H1 (cell line): Measurements from ENCODE around the gene CYB5R2. TPM values are rescaled to one million over a fixed set of nuclear protein-coding genes. Genes with fewer than 3 reads are reported as not detected.

ENCODE experiments used
- CTCF ChIA-PET: fragments of 300-600 bp; sonication (Branson Sonifier 250); formaldehyde crosslinking; loops from one replicate; lab custom pipeline; 2021; ENCODE audit not compliant: partially characterized antibody; lab: Charles Lee
- POLR2A ChIA-PET: fragments of 300-600 bp; sonication (Branson Sonifier 250); formaldehyde crosslinking; loops from one replicate; lab custom pipeline; 2021; ENCODE audit warnings: inconsistent platforms; ENCODE audit not compliant: partially characterized antibody; lab: Charles Lee
- DNase-seq, 2 experiments: peaks; one replicate each; pipeline versions ENCODE4 v3.0.0 to v3.0.0-alpha.2; 2010 to 2022; ENCODE audit warnings: low spot score in 2 of 2, low read depth in 1 of 2, mixed read lengths in 1 of 2
- FAIRE-seq: peaks from 2 replicates; lab custom pipeline; 2011; peaks lifted over from hg19 to GRCh38; lab: Jason Lieb, UNC
- H2AFZ ChIP-seq: 2 replicates; pipeline ENCODE4 v1.8.1; 2012; ENCODE audit warnings: low read length, inconsistent platforms
- H2AK5ac ChIP-seq: 2 replicates; pipeline ENCODE4 v1.6.1; 2013; ENCODE audit warnings: low read depth, low read length
- H2BK120ac ChIP-seq: replicated peaks from 2 replicates; pipeline ENCODE3; 2013; ENCODE audit warnings: low read depth, low read length, inconsistent platforms
- H2BK12ac ChIP-seq: 2 replicates; pipeline ENCODE4 v1.6.1; 2013; ENCODE audit warnings: low read depth, low read length
- H2BK15ac ChIP-seq: 2 replicates; pipeline ENCODE4 v1.6.1; 2013; ENCODE audit warnings: low read length
- H2BK20ac ChIP-seq: 2 replicates; pipeline ENCODE4 v1.6.1; 2013; ENCODE audit warnings: low read length
- H2BK5ac ChIP-seq: 2 replicates; pipeline ENCODE4 v1.6.1; 2013; ENCODE audit warnings: low read depth, low read length
- H3K14ac ChIP-seq: 2 replicates; pipeline ENCODE4 v1.6.1; 2013; ENCODE audit warnings: inconsistent platforms; ENCODE audit not compliant: insufficient read length
- H3K18ac ChIP-seq: 2 replicates; pipeline ENCODE4 v1.6.1; 2013; ENCODE audit warnings: low read length; ENCODE audit errors: extremely low read depth
- H3K23ac ChIP-seq: 2 replicates; pipeline ENCODE4 v1.6.1; 2013; ENCODE audit warnings: inconsistent platforms; ENCODE audit not compliant: insufficient read length
- H3K23me2 ChIP-seq: 2 replicates; pipeline ENCODE4 v1.6.1; 2013; ENCODE audit warnings: low read depth, low read length
- H3K27ac ChIP-seq: 2 replicates; pipeline ENCODE4 v1.6.1; 2011; ENCODE audit warnings: low read depth, low read length, inconsistent platforms
- H3K27me3 ChIP-seq, 4 experiments: replicated peaks in 1 of 4; 1 replicate in 1 of 4; 2 replicates in 3 of 4; pipeline versions ENCODE4 v1.6.1 to v1.8.1; 2011 to 2013; ENCODE audit warnings: low read length in 3 of 4, mild to moderate bottlenecking in 3 of 4, inconsistent platforms in 2 of 4, mixed read lengths in 2 of 4, moderate library complexity in 1 of 4; ENCODE audit not compliant: control insufficient read depth in 3 of 4, insufficient read depth in 3 of 4; ENCODE audit errors: extremely low read depth in 1 of 4
- H3K36me3 ChIP-seq, 4 experiments: 2 replicates each; pipeline versions ENCODE4 v1.6.1 to v1.8.1; 2011 to 2013; ENCODE audit warnings: mild to moderate bottlenecking in 4 of 4, low read length in 3 of 4, moderate library complexity in 2 of 4, control low read depth in 1 of 4, inconsistent platforms in 1 of 4; ENCODE audit not compliant: insufficient read depth in 4 of 4, control insufficient read depth in 2 of 4
- H3K4ac ChIP-seq: replicated peaks from 2 replicates; pipeline ENCODE3; 2013; ENCODE audit warnings: low read length, low read depth, mixed read lengths, inconsistent platforms; ENCODE audit not compliant: insufficient read length
- H3K4me1 ChIP-seq, 4 experiments: replicated peaks in 1 of 4; 1 replicate in 1 of 4; 2 replicates in 3 of 4; pipeline versions ENCODE4 v1.6.1 to v1.8.1; 2011 to 2013; ENCODE audit warnings: low read length in 3 of 4, inconsistent platforms in 2 of 4, mixed read lengths in 1 of 4; ENCODE audit not compliant: insufficient read depth in 4 of 4, control insufficient read depth in 3 of 4
- H3K4me2 ChIP-seq, 2 experiments: 2 replicates each; pipeline versions ENCODE4 v1.6.1 to v1.8.1; 2011 to 2013; ENCODE audit warnings: low read depth in 2 of 2, low read length in 2 of 2, control low read depth in 1 of 2, inconsistent platforms in 1 of 2, mild to moderate bottlenecking in 1 of 2; ENCODE audit not compliant: insufficient read depth in 1 of 2
- H3K4me3 ChIP-seq, 4 experiments: fragments of 200-600, 300-600 bp in 1 of 4; sonication (generic), shearing (Covaris generic), sonication (Bioruptor Twin) in 1 of 4; 2 replicates each; pipeline versions ENCODE4 v1.5.1 to v1.8.1; 2011 to 2016; ENCODE audit warnings: low read length in 4 of 4, low read depth in 3 of 4, control low read depth in 2 of 4, inconsistent platforms in 2 of 4, mild to moderate bottlenecking in 2 of 4, mixed read lengths in 1 of 4, moderate library complexity in 1 of 4; ENCODE audit not compliant: insufficient read depth in 2 of 4; ENCODE audit errors: extremely low read depth in 1 of 4
- H3K56ac ChIP-seq: replicated peaks from 2 replicates; pipeline ENCODE3; 2013; ENCODE audit warnings: low read depth, mild to moderate bottlenecking, mixed read lengths, low read length, inconsistent platforms; ENCODE audit not compliant: insufficient read length
- H3K79me1 ChIP-seq: 2 replicates; pipeline ENCODE4 v1.6.1; 2013; ENCODE audit warnings: low read depth, low read length, control low read depth
- H3K79me2 ChIP-seq, 2 experiments: 2 replicates each; pipeline versions ENCODE4 v1.6.1 to v1.8.1; 2012 to 2013; ENCODE audit warnings: low read length in 2 of 2, mild to moderate bottlenecking in 2 of 2, inconsistent platforms in 1 of 2; ENCODE audit not compliant: insufficient read depth in 2 of 2, control insufficient read depth in 1 of 2
- H3K9ac ChIP-seq, 4 experiments: replicated peaks in 1 of 4; 1 replicate in 1 of 4; 2 replicates in 3 of 4; pipeline versions ENCODE4 v1.6.1 to v1.8.1; 2011 to 2013; ENCODE audit warnings: low read depth in 3 of 4, low read length in 3 of 4, control low read depth in 2 of 4, mild to moderate bottlenecking in 2 of 4, moderate library complexity in 2 of 4, inconsistent platforms in 1 of 4; ENCODE audit errors: extremely low read depth in 1 of 4
- H3K9me3 ChIP-seq, 2 experiments: 2 replicates each; pipeline versions ENCODE4 v1.6.1 to v1.8.1; 2012 to 2013; ENCODE audit warnings: mild to moderate bottlenecking in 2 of 2, moderate library complexity in 2 of 2, control low read depth in 1 of 2, inconsistent platforms in 1 of 2, low read depth in 1 of 2, low read length in 1 of 2, mixed read lengths in 1 of 2; ENCODE audit not compliant: insufficient read depth in 2 of 2
- H4K20me1 ChIP-seq, 2 experiments: replicated peaks in 1 of 2; 2 replicates each; pipeline versions ENCODE3 to v1.8.1; 2011 to 2013; ENCODE audit warnings: inconsistent platforms in 2 of 2, low read length in 2 of 2, mild to moderate bottlenecking in 1 of 2; ENCODE audit not compliant: insufficient read depth in 2 of 2, control insufficient read depth in 1 of 2
- H4K5ac ChIP-seq: 2 replicates; pipeline ENCODE4 v1.6.1; 2013; ENCODE audit warnings: low read length, low read depth, mixed read lengths, inconsistent platforms; ENCODE audit not compliant: insufficient read length
- H4K8ac ChIP-seq: 2 replicates; pipeline ENCODE4 v1.8.0; 2013; ENCODE audit warnings: mild to moderate bottlenecking, moderate library complexity, low read length, inconsistent platforms; ENCODE audit not compliant: insufficient read depth; ENCODE audit errors: extremely low read depth
- H4K91ac ChIP-seq: replicated peaks from 2 replicates; pipeline ENCODE3; 2013; ENCODE audit warnings: low read length, mixed read lengths, inconsistent platforms; ENCODE audit not compliant: insufficient read length
- ATF3 ChIP-seq: IDR thresholded peaks from 2 replicates; pipeline ENCODE4 v1.6.1; 2011; ENCODE audit warnings: low read depth, mild to moderate bottlenecking, low read length; ENCODE audit not compliant: insufficient read depth
- EGR1 ChIP-seq: IDR thresholded peaks from 2 replicates; pipeline ENCODE4 v1.6.1; 2011; ENCODE audit warnings: low read depth, low read length, borderline replicate concordance
- EZH2 ChIP-seq: fragments of 200-600 bp; sonication (generic); IDR thresholded peaks from 2 replicates; pipeline ENCODE4 v1.7.1; 2012; ENCODE audit warnings: low read depth, mild to moderate bottlenecking, moderate library complexity, low read length, inconsistent platforms; ENCODE audit not compliant: severe bottlenecking
- FOSL1 ChIP-seq: IDR thresholded peaks from 2 replicates; pipeline ENCODE4 v1.6.1; 2011; ENCODE audit warnings: mild to moderate bottlenecking, low read depth, low read length, moderate library complexity; ENCODE audit not compliant: insufficient read depth
- GABPA ChIP-seq: IDR thresholded peaks from 2 replicates; pipeline ENCODE4 v1.6.1; 2011; ENCODE audit warnings: mild to moderate bottlenecking, low read length, moderate library complexity, borderline replicate concordance; ENCODE audit not compliant: insufficient read depth
- GTF2F1 ChIP-seq: IDR thresholded peaks from 2 replicates; pipeline ENCODE4 v1.6.1; 2012; ENCODE audit warnings: low read depth, low read length, improper control_type of control experiment, borderline replicate concordance
- KDM4A ChIP-seq: IDR thresholded peaks from one replicate; pipeline ENCODE4 v1.7.1; 2012; ENCODE audit warnings: low read depth, mild to moderate bottlenecking, moderate library complexity, low read length, inconsistent platforms; ENCODE audit not compliant: severe bottlenecking
- NANOG ChIP-seq: IDR thresholded peaks from 2 replicates; pipeline ENCODE4 v1.6.1; 2011; ENCODE audit warnings: low read length, low read depth, mild to moderate bottlenecking, inconsistent platforms; ENCODE audit not compliant: insufficient read depth, poor library complexity, severe bottlenecking
- SP1 ChIP-seq: IDR thresholded peaks from 2 replicates; pipeline ENCODE4 v1.6.1; 2011; ENCODE audit warnings: low read depth, low read length
- TBP ChIP-seq: IDR thresholded peaks from 2 replicates; pipeline ENCODE4 v1.6.1; 2011; ENCODE audit warnings: low read depth, low read length, improper control_type of control experiment
- WGBS, 2 experiments: shearing (Covaris generic) in 1 of 2; methylation state at CpG; one replicate each; pipeline versions ENCODE4 v1.1.6 to v1.1.7; 2013 to 2015; ENCODE audit warnings: low lambda C conversion rate in 2 of 2, mixed read lengths in 2 of 2, inconsistent platforms in 1 of 2, low coverage in 1 of 2, missing lambda C conversion rate in 1 of 2; ENCODE audit not compliant: insufficient replicate concordance in 2 of 2, insufficient coverage in 1 of 2, insufficient read length in 1 of 2; ENCODE audit errors: extremely low coverage in 1 of 2, missing lambda C conversion rate in 1 of 2; 5-methylcytosine and 5-hydroxymethylcytosine counted together
- polyA plus RNA-seq, 7 experiments: library from polyadenylated mRNA; depleted of rRNA in 3 of 7; stranded (reverse) in 5 of 7; unstranded in 2 of 7; fragments of >200 nt in 5 of 7; fragments of 200-250 nt in 2 of 7; gene quantifications; 1 replicate in 5 of 7; 2 replicates in 1 of 7; 4 replicates in 1 of 7; pipeline versions ENCODE4 v1.2.1 to v1.2.3, GENCODE V29; 2011 to 2013; ENCODE audit warnings: missing spikeins in 2 of 7, mixed read lengths in 2 of 7
- total RNA-seq: library from RNA; stranded (reverse); fragmentation: NEBNext Ultra II Directional; extraction: Animal tissue kit (Norgen Biotek cat#: 25700); gene quantifications from 2 replicates; pipeline ENCODE4 v1.2.1, GENCODE V29; 2021

Gene CYB5R2
- total and polyA plus RNA-seq, 2 of the 8 experiments (the other 6 are each of a cell fraction or from before 2014, with no cell fraction given), result 53.0 to 55.9 TPM

- no peak for DNase-seq
- ChIA-PET CTCF (interaction anchor here (0.6 to 3.3 kb wide), 5 partner anchors 8 to 917 kb away, joined by 3 to 13 read pairs (median 4); no protein-coding TSS in a partner anchor), POLR2A (interaction anchor here (1.2 kb wide), 1 partner anchor 19 kb away, joined by 3 read pairs; no protein-coding TSS in a partner anchor)
- no peak for FAIRE-seq
- Histone ChIP-seq H3K9ac (no peak overlapping the region), H3K14ac (no peak overlapping the region), H3K56ac (no peak overlapping the region), H3K27ac (no peak overlapping the region), H3K4ac (no peak overlapping the region), H3K9me3 (no peaks in the 10 kb centered on the region), H3K23ac (no peak overlapping the region), H2BK20ac (no peak overlapping the region), H3K79me1 (no peaks in the 10 kb centered on the region; the same call in 1 of the 2 replicates), H2BK120ac (no peak overlapping the region), H4K8ac (no peak overlapping the region), H4K20me1 (no peaks in the 10 kb centered on the region), H3K4me1 (peaks cover 0 to 9% (median 5%) of the 10 kb centered on the region in 4 experiments; a peak in 4 of 7 replicates), H3K79me2 (no peaks in the 10 kb centered on the region), H2AFZ (no peak overlapping the region), H2BK5ac (no peak overlapping the region), H3K18ac (no peak overlapping the region), H2BK12ac (no peak overlapping the region), H3K4me2 (no peak overlapping the region), H3K27me3 (no peaks in the 10 kb centered on the region), H4K91ac (no peak overlapping the region), H3K36me3 (no peaks in the 10 kb centered on the region), H2AK5ac (no peak overlapping the region), H3K4me3 (no peak overlapping the region), H2BK15ac (no peak overlapping the region), H4K5ac (no peak overlapping the region), H3K23me2 (no peaks in the 10 kb centered on the region)
- 13% methylated on average over 1 of the region's 1 CpG; no CpG with 5 or more reads in 1 of the 2 experiments for WGBS, 2 experiments
- no peak for TF ChIP-seq GABPA
- TF ChIP-seq ATF3, result no peak
- TF ChIP-seq EZH2, result no peak
- TF ChIP-seq EGR1, result no peak
- TF ChIP-seq KDM4A, result no peak
- no peak for TF ChIP-seq GTF2F1
- no peak for TF ChIP-seq TBP
- TF ChIP-seq SP1, result no peak
- no peak for TF ChIP-seq FOSL1
- no peak for TF ChIP-seq NANOG
Measured at GRCh38 chr11:7621554-7621953, 51.7 kb downstream of the CYB5R2 start.
